ENCODE results near the gene TSEN15.
"Not testable (repeated sequence)": the region's sequence is repeated elsewhere in the genome, so short reads cannot be mapped to it uniquely, and the experiment has no call there.

TSEN15 gene

GRCh38 chr1:184056921-184057555 is 5.5 kb downstream of the TSEN15 start:
- DNase-seq, result no peak

- no peak for DNase-seq
These were observed 8.4 kb downstream of the TSEN15 start for GRCh38 chr1:184059887-184060286.

DNA sequence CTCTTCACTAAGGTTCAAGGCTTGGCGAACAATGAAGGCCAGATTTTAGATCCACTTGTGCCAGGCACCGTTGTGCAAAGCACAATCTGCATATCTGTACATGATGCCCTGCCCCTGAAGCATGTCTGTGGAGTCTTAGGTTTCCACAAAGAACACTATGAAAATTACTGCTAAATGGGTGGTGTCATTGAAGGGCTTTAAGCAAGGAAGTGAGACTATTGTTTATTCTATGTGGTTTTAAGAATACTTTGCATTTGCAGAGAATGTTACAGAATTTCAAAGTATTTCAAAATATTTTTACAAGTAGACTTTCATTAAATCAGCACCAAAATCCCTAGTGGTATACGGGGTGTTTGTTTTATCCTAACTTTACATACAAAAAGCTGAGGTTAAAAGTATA is 8.8 kb downstream of the TSEN15 start:
- no peak for DNase-seq

DNA sequence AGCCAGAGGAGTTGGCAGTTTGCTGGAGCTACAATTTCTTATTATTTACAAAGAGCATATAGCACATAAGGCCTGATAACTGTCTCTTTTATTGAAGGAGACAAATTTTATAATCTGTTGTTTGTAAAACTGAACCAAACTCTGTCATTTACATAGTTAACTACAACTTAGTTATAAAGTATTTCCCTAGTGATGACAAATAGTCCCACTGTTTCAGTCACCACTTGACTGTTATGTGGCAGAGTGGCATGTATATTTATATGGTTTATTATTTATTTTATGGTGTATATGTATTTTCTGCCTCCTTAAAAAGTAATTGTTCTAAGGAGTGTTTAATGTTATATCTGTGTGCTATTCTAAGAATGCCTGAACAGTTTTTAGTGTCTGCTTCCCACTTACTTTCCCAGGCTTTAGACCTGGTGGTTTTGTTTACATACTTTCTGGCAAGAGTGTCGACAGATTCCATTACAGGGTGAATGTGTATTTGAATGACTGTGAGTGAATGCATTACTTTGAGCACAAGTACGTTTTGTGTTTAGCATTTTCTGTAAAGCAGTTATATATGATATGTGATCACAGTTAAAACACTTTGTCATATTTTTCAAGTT is 10.0 kb downstream of the TSEN15 start:
- no peak for DNase-seq

GRCh38 chr1:184062640-184063286 is 11.2 kb downstream of the TSEN15 start:
- no peak for DNase-seq

GRCh38 chr1:184065559-184065958 is 14.0 kb downstream of the TSEN15 start:
- no peak for DNase-seq

- no peak for DNase-seq
These were observed 16.8 kb downstream of the TSEN15 start for GRCh38 chr1:184068354-184068753.

- DNase-seq, result no peak
These were observed 18.1 kb downstream of the TSEN15 start for GRCh38 chr1:184069675-184070074.

DNA sequence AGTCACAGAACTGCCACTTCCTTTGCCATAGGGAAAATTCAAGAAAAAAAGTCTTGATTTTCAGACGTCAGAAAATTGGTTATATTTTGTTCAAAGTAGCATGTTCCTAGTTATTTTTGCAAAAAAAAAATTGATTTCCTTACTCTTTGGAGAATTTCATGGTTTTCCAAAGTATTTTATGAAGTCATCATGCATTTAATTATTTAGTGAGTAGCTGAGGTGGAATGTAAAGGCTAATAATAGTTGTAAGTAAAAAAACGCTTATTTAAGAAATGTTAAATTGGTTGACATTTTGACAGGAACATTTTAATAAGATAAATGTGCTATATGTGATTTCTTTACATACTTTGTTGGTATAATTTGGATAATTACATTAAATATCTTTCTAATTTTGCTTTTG is 20.8 kb downstream of the TSEN15 start:
- no peak for DNase-seq

GRCh38 chr1:184074383-184074782 is 22.9 kb downstream of the TSEN15 start:
- DNase-seq, result no peak

GRCh38 chr1:184075055-184076029 is 23.8 kb downstream of the TSEN15 start:
- no peak for DNase-seq

GRCh38 chr1:184078564-184079249 is 27.2 kb downstream of the TSEN15 start:
- no peak for DNase-seq

- DNase-seq, result no peak
These were observed 28.8 kb downstream of the TSEN15 start for GRCh38 chr1:184080309-184080708.

DNA sequence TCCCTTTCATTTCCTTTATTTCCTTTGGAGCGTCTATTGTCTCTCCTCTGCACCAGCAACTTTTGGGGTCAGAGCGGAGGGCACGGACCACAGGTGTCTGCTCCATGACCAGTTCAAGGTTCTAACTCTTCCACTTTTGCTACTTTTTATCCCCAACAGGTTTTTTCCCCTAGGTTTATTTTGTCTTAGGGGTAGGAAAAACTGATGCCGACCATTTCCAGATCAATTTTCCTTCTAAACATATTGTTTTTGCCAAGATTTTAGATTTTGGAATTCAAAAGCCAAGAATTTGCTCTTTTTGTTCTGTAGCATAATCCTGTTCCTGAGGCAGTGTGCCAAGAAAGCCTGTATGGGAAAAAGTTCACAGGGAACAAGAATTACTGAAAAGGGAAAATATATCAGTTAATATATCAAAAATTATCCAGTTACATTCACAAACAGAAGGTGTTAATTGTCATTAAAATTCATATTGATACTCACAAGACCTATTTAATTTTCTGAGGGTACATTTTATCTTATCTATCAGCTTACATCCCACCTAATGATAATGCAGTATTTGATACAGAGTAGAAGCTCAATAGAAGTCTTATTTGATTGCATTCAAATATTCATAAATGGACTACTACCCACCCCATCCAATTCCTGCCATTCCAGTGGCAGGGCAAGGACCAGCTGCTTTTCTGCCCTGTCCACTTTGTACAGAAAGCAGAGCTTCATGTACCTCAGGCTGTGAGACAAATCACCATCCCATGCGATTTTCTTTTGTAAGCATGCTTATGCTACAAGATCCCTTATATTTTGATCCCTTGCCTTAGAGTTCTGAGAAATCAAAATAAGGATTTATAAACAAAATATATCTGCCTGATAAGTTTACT is 31.2 kb downstream of the TSEN15 start:
- no peak for DNase-seq

DNA sequence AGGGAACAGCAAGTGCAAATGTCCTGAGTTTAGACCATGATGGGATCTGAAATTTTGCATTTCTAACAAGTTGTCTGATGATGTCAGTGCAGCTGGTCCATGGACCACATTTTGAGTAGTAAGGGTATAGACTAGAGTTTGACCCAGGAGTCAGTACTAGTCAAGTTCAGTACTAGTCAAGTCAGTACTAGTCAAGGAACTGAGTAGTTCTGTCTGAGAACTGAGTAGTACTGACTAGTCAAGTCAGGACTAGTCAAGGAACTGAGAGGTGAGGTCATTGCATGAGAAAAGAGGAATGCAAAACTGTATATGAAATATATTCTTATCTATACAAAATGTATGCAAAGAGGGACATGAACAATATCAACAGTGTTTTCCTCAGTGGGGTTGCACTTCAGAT is 34.1 kb downstream of the TSEN15 start:
- no peak for DNase-seq

DNA sequence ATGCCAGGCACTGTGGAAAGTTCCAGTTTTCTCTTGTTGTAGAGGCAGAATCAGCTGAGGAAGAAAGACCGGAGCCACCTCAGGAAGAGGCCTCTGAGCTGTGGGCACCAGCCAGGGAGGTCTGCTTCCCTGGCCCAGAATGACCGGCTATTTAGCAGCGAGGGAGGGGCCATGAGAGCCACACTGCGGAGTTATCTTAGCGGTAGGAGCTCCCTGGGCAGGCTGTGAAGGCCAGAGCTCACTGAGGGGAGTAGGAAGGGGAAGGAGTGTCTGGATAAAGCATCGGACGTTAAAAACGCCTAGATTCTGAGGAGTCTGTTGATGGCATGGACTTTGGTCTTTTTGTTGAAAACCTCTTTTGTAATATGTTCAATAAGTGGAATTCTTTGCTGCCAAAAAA is 36.5 kb downstream of the TSEN15 start:
- DNase-seq, result no peak

GRCh38 chr1:184093071-184093470 is 41.5 kb downstream of the TSEN15 start:
- DNase-seq, result no peak

DNA sequence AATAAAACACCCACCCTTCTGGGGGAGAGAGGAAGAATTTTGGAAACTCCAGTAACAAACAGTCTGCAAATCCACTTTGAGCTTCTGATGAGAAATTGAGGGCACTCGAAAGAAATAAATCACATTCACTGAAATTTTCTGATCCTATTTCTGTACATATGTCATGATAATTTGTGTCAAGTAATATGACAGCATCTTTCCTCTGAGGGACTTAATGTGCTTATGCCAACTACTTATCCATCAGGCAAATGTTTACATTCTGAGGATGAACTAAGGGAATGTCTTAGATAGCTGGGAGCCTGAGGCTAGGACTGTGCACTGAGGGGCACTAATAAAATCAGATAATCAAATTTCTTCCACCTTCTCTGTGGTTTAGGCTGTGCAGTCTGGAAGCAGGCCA is 44.5 kb downstream of the TSEN15 start:
- no peak for DNase-seq

DNA sequence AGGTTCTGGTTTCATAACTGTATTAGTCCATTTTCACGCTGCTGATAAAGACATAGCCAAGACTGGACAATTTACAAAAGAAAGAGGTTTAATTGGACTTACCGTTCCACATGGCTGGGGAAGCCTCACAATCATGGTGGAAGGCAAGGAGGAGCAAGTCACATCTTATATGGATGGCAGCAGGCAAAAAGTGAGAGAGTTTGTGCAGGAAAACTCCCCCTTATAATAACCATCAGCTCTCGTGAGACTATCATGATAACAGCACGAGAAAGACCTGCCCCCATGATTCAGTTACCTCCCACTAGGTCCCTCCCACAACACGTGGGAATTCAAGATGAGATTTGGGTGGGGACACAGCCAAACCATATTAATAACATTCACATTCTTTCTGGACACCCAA is 45.0 kb downstream of the TSEN15 start:
- DNase-seq, result not testable (repeated sequence)

DNA sequence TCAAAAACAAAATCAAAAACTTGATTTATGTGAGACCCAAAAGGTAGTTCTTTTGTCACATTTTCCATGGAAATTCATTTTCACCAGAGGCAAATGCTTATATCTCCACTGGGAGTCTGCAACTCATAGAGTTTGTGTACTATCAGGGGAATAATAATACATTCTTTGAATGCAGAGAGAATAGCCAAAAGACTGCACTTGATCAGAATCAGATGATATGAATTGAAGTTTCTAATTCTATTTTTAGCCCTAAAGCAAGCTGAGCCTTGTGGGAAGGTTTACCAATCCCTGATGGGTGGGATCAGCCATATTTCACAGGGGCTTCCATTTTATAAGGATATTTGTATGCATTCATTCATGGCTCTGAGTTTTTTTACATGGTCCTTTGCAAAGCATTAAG is 49.6 kb downstream of the TSEN15 start:
- DNase-seq, result no peak

DNA sequence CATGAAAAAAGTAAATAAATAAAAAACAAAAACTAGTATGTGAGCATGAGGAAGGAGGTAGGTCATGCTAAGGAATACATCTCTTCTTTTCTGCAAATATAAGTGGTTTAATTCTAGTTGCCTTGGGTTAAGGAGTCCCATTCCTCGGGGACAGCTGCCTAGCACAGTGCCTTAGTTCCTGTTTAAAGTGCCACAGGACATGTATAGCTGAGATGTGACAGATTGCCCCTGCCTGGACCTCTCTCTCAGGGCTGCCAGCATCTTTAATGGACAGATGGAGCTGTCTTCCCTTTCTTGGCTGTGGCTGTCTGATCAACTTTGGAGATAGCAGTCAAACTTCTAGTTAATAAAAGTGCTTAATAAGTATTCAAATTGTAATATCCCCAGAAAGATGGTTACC is 50.0 kb downstream of the TSEN15 start:
- DNase-seq, result no peak
